Measurements from ENCODE around the gene ABR. TPM values are rescaled to one million over a fixed set of nuclear protein-coding genes. Genes with fewer than 3 reads are reported as not detected.
"Not testable (repeated sequence)": the region's sequence is repeated elsewhere in the genome, so short reads cannot be mapped to it uniquely, and the experiment has no call there.

Gene ABR
- total RNA-seq, 1 donor from 2014 or later: 34.7 TPM

DNA sequence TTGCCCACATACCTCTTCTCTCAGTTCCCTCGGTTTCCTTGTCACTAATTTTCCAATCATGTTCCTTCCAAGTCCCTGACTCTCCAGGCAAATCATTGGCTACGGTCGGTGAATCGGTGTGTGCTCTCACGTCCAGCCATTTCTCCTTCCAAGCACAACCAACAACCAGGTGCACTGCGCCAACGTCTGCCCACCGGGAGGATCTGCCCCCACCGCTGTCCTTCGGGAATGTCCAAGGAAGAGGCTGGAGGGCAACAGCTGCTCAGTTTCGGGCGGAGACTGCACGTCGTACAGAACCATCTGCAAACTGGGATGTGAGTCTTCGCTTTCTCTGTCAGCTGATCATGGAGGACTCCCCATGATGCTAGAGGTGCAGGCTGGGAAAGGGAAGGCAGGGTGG, 191.8 kb downstream of the ABR start:
- DNase-seq (ENCODE audit: low read depth in 2 of 2): no peak

DNA sequence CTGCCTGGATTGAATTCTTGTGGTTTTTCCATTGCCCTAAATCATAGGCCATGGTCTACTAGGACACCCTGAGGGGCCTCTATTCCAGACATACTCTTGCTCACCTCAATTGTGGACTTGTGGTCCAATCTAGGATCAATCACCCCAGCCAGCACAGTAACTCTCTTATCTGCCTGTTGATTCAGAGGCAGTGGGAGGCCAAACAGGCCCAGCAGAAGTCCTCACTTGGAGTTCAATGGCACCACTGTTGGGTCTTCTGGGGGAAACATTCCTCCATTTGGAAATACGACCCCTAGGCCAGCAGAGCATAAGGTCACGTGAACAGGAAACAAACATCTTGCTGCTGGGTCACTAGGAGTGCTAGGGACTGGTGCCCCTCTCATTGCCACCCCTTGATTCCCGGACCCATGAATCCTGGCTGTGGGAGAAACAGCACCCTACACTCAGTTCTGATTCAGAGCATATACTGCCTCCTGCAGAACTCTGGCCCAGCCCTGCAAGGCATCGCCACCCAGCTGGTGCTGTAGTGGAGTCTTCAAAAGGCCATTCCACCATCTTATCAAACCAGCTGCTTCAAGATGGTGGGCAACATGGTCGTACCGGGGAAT, 193.4 kb downstream of the ABR start:
- no peak for DNase-seq (ENCODE audit: low read depth in 2 of 2)

DNA sequence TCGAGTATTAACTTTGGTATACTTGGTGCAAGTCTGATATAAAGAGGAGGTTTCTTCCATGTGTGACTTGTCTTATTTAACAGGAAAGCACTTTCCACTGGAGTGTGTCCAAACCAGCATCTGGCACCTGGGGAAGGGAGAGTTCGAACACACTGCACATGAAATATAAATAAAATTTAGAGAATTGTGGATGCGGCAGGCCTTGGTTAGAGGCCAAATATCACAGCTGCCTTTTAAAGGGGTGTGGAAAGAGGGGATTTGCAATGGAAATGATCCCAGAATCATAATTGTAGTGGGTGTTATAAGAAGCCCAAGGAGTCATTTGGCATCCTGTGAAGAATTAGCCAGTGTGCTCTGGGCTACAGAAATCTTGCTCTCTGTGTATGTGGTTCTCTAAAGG, 195.9 kb downstream of the ABR start:
- no peak for DNase-seq (ENCODE audit: low read depth in 2 of 2)

DNA sequence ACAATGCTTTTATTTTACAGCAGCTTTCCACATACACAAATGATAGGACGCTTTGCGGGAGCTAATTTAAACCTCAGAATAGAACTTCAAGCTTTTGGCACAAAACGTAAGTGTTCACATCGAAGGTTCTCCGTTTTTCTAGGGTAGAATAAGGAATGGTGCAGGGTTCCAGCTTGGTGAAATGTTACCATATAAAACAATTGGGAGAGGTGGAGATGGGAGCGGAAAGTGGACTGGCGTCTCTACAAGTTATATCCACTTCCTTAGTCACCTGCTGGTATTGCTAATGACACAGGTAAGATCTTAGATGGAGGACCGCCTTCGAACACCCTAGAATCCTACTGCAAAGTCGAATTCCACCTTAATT, 198.5 kb downstream of the ABR start:
- no peak for DNase-seq (ENCODE audit: low read depth in 2 of 2)

DNA sequence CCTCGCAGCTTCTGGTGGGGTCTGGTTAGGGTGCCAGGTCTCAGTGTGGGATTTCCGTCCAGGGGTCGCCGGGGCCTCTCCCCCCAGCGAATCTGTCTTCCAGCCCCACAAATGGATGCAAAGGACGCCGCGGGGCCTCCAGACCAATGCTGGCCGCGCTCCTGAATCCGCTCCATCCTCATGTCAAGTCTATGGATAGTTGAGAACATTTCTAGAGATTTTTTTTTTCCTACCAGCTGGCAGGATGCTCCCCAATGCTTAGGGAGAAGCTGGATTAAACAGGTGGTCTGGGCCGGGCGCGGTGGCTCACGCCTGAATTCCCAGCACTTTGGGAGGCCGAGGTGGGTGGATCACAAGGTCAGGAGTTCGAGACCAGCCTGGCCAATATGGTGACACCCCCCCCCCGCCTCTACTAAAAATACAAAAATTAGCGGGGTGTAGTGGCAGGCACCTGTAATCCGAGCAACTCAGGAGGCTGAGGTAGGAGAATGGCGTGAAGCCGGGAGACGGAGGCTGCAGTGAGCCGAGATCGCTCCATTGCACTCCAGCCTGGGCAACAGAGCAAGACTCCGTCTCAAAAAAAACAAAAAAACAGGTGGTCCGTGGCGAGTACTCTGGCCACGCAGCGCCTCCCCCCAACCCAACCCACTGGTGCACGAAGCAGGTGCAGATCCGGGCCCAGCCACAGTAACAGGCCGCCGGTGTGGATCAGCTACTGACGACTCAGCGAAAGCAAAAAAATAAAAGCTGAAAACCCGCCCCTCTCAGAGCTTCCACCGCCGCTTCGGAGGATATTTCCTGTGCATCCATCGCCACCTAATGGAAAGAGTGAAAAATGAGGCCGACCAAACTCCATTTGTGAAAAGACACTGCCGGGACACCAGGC, 199.1 kb downstream of the ABR start:
- peak; percentile 84 to 90 for DNase-seq (ENCODE audit: low read depth in 2 of 2)

DNA sequence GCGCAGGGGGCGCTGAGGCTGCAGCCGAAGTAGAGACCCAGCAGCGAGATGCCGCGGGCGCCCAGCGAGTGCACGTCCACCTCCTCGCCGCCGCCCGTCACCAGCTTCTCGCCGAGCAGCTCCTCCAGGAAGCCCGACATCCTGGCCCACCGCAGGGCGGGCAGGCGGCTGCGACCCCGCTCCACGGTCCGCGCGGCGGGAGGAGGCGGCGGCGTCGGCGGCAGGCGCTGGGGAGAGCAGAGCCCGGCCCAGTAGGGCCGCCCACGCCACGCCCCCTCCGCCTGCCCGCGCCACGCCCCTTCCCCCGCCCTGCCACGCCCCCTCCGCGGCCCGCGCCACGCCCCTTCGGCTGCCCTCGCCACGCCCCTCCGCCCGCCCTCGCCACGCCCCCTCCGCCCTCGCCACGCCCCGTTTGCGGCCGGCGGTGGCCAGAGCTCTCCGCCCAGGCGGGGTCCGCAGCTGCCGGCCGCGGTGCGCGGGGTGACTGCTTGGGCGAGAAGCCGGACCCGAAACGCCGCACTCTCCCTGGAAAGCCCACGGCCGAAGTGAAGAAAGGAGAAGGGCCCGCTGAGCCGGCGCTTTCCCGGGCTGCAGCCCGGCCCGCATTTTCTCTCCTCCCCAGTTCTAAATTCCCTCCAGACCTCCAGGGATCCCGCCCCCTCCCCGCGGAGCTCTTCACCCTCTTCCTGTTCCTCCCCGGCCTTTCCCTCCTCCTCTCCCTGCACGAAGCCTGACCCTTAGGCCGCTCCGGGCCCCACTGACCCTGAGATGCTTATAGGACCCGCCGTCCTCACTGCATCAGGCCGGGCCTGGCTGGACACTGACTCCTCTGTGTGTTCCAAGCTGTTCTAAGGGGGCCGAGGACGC, 200.0 kb downstream of the ABR start, which contains the start of gene NXN:
Gene NXN (minus strand): TSS at position 238 of the 867 bp plus-strand sequence.
- peak; percentile 45 to 87 for DNase-seq (ENCODE audit: low read depth in 2 of 2)

DNA sequence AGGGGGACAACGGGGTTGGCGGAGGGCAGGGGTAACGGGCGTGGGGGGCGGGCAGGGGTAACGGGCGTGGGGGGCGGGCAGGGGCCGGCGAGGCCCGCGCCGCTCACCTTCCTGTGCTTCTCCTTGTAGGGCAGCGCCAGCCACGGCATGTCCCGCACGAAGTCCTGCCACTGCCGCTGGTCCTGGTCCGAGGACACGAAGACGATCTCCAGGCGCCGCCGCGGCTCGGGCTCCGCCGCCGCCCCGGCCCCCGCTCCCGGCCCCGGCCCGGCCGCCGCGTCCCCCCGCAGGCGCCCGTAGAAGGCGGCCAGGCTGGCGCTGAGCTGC, 200.6 kb downstream of the ABR start:
- no peak for DNase-seq (ENCODE audit: low read depth in 2 of 2)

DNA sequence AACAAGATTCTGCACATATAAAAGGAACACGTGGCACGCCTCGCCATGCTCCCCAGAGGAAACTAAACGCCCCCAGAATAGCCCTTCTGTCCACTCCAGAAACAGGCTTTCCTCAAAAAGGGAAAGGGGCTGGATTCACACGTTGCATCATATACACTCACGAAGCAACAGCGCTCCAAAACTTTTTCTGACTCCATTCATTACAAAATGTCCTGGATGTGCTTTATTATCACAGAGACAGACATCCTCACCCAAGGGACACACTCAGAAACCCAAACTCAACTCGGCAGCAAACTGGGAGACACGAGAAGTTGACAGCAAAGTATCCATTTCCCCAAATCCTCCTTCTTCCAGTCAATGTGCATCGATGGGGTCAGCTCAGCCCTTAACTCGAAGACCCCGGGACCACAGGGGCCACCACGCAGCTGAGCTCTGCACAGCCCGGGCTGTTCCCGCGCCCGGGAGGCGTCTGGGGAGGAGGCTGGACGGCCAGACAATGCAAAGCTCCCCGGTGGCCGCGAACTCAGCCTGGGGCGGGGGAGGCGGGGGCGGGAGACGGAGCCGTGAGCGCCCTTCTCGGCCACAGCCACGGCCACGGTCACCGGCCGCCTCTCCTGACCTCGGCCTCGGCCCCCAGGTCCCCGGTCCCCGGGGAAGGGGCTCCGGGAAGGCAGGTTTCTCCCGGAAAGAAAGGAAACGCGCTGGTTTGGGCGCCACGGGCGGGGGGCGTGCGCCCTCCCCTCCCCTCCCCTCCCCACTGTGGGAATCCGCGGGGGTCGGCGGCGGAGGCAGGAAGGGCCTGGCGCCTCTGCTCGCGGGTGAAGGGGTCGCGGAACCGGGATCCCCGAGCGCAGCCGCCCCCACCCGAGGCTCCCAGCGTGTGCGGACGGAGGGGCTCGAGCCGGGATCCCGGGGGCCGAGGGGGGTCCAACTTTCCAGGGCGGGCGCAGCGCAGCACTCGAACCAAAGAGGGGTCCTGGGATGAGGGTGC, 201.4 kb downstream of the ABR start:
- peak in 1 of 2 donors; percentile 62 for DNase-seq (ENCODE audit: low read depth in 2 of 2)

DNA sequence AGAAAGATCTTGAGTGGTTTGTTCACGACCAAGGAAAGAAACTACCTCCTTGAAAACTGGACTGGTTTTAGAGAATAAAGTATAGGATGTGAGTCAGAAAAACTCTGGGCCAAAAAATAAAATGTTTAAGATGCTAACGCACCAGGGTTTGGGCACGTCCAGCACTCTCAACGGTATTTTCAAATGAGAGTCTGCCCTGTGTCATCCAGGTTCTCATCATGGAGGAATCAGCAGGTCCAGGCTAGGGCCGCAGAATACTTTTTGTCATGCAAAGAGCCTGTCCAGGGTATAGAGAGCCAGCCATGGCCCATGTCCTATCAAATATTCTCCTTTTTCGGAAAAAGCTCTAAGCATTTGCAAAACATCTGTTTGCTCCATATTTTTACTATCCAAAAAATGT, 202.6 kb downstream of the ABR start:
- DNase-seq (ENCODE audit: low read depth in 2 of 2): peak in 1 of 2 donors; percentile 39

DNA sequence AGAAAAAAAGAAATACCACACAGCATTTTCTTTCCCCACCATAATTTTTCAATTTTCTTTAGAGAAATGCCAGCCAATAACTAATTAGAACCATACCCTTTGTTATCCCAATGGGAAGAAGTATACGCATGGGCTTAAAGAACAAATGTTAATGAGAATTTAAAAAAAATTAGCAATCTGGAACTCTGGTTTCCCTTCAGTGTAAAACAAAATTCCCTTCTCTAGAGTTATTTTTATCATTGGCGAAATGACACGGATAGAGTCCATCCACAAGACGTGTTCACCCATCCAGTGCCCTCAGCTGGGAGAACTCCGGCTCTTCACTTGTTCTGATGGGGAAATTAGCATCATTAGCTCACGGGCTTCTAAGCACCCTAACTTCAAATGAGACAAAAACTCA, 203.5 kb downstream of the ABR start:
- DNase-seq (ENCODE audit: low read depth in 2 of 2): no peak

DNA sequence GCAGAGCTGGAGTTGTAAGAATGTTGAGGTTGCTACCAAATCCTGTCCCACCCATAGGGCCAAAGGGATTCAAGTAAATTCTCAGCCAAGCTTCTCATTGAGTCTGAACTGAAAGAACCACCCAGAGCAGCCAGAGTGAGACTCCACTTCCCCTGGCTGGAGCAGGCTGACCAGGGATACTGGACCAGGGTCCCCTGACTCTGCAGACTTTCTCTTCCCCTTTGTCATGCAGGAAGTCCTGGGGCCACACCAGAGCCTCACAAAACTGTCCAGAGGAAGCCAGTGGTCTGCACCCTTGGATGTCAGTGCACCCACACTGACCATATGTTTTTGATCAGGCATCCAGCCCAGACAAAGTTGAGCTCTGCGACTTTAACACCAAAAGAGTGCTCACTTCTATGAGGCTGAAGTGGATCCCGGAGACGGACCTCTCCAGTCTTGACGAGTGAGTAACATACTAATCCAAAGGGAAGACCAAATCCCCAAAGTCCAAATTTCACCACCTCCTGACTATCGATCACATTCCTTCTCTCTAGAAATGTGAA, 204.3 kb downstream of the ABR start:
- DNase-seq (ENCODE audit: low read depth in 2 of 2): no peak

DNA sequence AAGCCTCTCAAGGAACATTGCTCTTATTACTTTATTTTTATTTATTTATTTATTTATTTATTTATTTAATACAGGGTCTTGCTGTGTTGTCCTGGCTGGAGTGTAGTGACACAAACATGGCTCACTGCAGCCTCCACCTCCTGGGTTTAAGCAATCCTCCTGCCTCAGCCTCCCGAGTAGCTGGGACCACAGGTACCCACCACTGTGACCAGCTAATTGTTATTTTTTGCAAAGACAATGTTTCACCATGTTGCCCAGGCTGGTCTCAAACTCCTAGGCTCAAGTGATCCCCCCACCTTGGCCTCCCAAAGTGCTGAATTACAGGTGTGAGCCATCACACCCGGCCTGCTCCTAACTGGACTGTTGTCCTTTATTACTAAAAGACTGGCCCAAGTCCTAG, 205.0 kb downstream of the ABR start:
- not testable (repeated sequence) for DNase-seq (ENCODE audit: low read depth in 2 of 2)

DNA sequence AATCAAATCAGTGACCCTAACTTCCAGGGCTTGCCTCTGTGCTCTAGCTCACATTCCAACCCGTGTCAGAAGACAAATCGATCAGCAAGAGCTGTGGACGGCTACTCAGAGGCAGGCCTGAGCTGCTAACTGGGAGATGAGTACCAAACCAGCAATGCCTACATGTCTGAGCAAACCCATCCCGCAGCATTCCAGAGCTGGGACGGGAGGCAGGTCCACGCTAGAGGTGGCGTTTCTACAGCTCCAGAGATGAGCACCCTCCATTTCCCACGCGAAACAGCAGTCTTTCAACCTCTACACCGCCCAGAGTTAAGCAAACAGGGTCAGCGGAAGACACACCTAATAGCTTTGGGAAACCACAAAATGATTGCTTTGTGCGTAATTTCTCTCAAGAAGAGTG, 206.7 kb downstream of the ABR start:
- no peak for DNase-seq (ENCODE audit: low read depth in 2 of 2)

DNA sequence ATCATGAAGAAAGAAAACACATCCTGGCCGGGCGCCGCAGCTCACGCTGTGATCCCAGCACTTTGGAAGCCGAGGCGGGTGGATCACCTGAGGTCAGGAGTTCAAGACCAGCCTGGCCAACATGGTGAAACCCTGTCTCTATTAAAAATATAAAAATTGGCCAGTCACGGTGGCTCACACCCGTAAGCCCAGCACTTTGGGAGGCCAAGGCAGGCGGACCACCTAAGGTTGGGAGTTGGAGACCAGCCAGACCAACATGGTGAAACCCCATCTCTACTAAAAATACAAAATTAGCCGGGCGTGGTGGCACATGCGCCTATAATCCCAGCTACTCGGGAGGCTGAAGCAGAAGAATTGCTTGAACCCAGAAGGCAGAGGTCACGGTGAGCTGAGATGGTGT, 207.9 kb downstream of the ABR start:
- not testable (repeated sequence) for DNase-seq (ENCODE audit: low read depth in 2 of 2)

DNA sequence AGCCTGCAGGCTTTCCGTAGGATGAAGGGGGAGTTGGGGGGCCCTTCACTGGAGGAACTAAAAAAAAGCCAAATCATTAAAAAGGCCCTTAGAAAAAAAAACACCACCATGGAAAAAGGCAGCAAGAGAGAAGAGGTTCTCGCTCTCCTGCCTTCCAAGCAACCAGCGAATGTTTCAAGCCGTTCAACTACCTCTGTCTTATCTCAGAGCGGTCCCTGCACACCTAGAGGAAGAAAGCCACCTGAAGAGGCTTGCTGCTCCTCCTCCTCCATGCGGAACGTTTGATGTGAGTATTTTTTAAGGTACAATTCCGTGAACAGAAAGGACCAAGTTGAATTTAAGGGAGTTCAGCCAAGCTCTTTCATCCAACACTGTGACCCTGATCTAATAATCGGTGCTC, 209.4 kb downstream of the ABR start:
- DNase-seq (ENCODE audit: low read depth in 2 of 2): no peak

DNA sequence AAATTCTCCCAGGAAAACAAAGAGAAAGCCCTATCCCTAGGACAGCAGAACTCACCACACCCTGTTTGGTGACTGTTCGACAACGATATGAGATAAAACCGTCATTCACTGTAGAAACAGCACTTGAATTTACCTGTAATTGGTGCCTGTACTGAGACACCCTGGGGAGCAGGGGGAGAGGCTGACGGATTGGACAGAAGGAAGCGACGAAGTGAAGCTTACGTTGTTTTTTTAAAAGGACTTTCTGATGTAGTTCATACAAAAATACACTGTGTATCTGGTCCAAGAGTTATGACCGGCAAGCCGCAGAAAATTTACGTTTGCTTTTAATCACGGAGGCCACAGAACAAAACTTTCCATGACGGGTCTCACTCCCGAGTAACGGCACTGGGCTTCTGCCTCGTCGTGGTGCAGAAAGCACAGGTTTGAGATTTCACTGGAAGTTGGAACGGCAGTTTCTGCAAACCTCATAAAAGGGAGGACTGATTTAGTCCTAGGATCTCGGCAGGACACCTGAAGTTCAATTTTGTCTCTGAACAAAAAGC, 209.9 kb downstream of the ABR start:
- peak; percentile 41 to 71 for DNase-seq (ENCODE audit: low read depth in 2 of 2)

DNA sequence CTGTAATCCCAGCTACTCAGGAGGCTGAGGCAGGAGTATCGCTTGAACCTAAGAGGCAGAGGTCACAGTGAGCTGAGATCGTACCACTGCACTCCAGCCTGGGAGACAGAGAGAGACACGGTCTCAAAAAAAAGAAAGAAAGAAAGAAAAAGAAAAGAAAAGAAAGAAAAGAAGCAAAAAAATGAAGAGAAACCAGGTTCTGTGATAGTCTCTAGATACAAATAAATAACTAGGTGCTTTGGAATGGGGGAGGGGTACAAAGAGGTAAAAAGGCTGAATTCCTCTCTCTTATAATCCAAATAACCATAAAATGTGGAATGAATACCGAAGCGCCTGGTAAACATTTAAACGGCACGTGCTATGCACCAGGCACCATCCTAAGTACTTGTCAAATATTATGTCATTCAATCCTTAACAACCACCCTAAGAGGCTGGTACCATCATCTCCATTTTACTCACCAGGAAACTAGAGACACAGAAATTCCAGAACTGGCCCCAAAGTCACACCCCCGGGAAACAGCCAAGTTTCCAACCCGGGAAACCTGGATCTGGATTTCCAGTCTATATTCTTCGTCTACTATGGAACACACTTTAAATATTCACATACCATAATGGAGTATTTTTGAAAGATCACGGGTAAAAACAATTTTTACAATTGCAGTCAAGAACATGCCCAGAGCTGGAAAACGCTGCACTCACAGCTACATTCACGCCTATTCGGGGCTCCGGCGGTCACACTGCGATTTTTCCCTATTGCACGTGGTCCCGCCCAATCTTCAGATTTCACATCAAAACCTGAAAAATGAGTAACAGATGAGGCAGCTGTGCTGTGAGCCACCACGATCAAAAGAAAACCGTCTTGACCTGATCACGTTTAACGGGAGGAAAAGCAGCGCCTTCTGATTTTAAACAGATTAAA, 210.7 kb downstream of the ABR start:
- no peak for DNase-seq (ENCODE audit: low read depth in 2 of 2)

DNA sequence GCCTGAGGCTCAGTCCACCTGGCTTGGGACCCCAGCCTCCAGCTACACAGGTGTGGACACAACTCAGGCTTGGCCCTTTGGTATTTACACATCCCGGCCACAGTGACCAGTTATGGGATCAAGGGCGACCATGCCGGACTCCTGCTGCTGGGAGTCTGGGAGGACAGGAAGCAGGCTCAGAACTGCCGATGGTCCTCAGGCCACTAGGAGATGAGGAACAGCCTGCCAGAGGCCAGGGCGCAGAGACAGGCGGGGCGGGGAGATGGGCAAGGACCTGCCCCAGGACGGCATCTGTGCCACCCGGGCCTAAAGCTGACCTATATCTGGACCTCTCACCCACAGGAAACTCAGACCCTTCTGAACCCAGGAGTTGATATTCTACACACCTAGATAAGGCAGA, 212.7 kb downstream of the ABR start:
- no peak for DNase-seq (ENCODE audit: low read depth in 2 of 2)

DNA sequence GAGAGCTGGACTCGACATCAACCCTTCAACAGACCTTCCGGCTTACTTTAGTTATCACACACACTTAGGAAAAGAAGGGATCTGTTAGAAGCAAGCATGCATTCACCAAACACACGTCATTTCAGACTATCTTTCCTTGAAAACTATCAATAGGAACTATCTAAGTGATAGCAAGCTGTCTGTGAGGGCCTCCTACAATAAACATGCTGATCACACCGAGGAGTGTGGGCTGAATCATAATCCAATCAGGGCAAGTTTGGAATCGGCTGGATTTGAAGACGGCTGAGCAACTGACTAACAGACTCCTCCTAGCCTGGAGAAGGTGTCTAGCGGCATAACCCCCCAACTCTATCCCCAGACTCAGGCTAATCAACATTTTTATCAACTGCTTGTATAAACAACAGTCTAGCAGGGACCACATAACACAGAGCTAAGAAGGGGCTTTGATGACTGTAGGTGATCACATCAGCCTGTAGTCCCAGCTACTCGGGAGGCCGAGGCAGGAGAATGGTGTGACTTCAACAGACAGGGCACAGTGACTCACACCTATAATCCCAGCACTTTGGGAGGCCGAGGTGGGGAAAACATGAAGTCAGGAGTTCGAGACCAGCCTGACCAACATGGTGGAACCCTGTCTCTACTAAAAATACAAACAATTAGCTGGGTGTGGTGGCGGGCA, 214.3 kb downstream of the ABR start:
- no peak for DNase-seq (ENCODE audit: low read depth in 2 of 2)

Data from dermis microvascular lymphatic vessel endothelial cell (primary cell).